GM12891 (cell line): ENCODE data around the gene CA12.

Experiments used
- POLR2A ChIP-seq: IDR thresholded peaks from 2 replicates; pipeline ENCODE4 v1.6.1; 2011; ENCODE audit warnings: low read depth, low read length, control low read depth
- POLR2AphosphoS5 ChIP-seq: IDR thresholded peaks from 2 replicates; pipeline ENCODE4 v1.6.1; 2011; ENCODE audit warnings: low read depth, low read length, control low read depth
- POU2F2 ChIP-seq: IDR thresholded peaks from 2 replicates; pipeline ENCODE4 v1.6.1; 2011; ENCODE audit warnings: low read depth, mild to moderate bottlenecking, control low read depth, low read length, moderate library complexity
- SPI1 ChIP-seq: IDR thresholded peaks from 2 replicates; pipeline ENCODE4 v1.6.1; 2011; ENCODE audit warnings: low read depth, low read length, control low read depth
- TAF1 ChIP-seq: IDR thresholded peaks from 2 replicates; pipeline ENCODE4 v1.6.1; 2011; ENCODE audit warnings: low read depth, low read length, control low read depth

DNA sequence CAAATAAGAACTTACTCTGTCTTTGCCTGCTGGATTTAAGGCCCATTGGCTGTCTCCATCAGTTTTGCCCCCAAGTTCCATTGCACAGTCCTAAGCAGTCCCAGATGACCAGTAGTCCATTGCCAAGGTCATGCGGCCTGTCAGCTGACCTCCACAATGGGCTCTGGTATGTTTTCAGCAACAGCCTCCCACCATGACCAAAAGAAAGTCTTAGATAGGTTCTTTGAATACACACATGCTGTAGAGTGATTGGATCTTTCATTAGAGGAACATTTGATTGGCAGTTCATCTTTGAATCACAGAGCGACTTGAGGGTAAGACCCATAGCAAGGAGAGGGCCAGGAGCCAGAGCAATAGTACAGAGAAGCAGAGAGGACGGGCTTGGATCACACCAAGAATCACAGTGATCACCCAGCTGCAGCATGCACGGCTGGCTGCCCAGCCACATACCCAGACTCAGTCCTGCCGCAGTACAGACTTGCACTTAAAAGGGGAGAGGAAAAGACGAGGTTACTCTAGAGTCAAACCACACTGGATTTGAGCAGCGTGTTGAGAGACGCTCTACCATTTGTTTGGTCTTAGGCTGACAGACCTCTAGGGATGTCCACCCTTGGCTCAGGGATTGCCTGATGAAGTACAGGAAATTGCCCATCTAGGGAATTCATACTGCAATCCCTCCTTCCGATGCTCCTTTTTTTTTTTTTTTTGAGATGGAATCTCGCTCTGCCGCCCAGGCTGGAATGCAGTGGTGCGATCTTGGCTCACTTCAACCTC, 53.8 kb downstream of the CA12 start:
- TF ChIP-seq POLR2AphosphoS5, result no peak
- no peak for TF ChIP-seq POLR2A
- TF ChIP-seq TAF1, result no peak
- TF ChIP-seq SPI1, result no peak
- TF ChIP-seq POU2F2, result no peak
